ENCODE measurements around the gene KCTD19. TPM values are rescaled to one million over a fixed set of nuclear protein-coding genes. Genes with fewer than 3 reads are reported as not detected.

KCTD19 gene
- total RNA-seq, 1 experiment from 2014 or later, result not detected

DNA sequence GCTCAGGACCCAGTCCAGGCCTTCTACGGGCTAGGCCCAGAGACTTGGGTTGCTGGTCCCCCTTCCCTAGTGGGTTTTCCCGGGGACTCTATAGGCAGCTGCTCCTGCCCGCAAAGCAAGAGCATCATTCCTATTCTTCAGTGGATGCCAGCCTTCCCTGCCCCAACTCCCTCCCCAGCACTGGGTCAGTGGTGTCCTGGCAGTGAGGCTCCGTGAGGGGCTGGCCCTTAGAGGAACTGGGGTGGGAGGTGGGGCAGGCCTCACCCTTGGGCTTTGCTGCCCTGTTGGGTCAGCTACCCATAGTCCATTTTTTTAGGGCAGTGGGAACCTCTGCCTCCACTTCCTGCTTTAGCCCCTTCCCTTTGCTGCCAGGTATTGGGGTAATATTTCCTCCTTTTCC, 55.1 kb downstream of the KCTD19 start:
- H3K27ac ChIP-seq (ENCODE audit: low read length), result no peak overlapping the region
- BruUV-seq (replicated peaks), result no TSS peak

DNA sequence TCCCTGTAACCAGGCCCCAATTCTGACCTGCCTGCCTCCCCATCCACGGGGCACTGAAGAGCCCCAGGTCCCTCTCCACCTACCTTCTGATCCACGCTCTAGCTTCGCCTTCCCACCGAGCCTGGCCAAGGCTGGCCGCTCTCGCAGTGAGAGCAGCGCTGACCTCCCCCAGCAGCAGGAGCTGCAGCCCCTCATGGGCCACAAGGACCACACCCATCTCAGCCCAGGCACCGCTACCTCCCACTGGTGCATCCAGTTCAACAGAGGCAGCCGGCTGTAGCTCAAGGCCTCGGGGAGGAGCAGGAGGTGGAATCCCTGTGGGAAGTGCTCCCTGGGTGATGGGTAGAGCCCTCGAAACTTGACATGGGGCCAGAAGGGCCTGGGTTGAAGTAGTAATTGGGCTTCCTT, 55.6 kb downstream of the KCTD19 start:
- DNase-seq (no peak), ATAC-seq (no peak)
- no peak overlapping the region for H3K4me2 ChIP-seq (ENCODE audit: low read length)
- no peak overlapping the region for H3K9ac ChIP-seq (ENCODE audit: low read length)
- H4K20me1 ChIP-seq (ENCODE audit: low read length), result no peaks in the 10 kb centered on the region
- H3K4me1 ChIP-seq (ENCODE audit: insufficient read depth, low read length), result peaks cover 6% of the 10 kb centered on the region; the same call in 1 of the 2 replicates
- POLR2A ChIA-PET (ENCODE audit: unreplicated experiment), result no interaction called here
- no peak overlapping the region for H3K4me3 ChIP-seq (ENCODE audit: low read length)
- intact Hi-C loops (cut with micrococcal nuclease), result no loop called here
- no peaks in the 10 kb centered on the region for H3K9me2 ChIP-seq (replicated peaks; ENCODE audit: low read length)
- CTCF ChIA-PET, result no interaction called here
- no peak overlapping the region for H2AFZ ChIP-seq (ENCODE audit: low read length)
- H3K79me2 ChIP-seq (ENCODE audit: low read length), result no peaks in the 10 kb centered on the region
- no peaks in the 10 kb centered on the region for H3K9me3 ChIP-seq (ENCODE audit: low read length)
- H3F3A ChIP-seq (ENCODE audit: low read length, unreplicated experiment), result no peaks in the 10 kb centered on the region
- no peaks in the 10 kb centered on the region for H3K36me3 ChIP-seq (ENCODE audit: low read depth, low read length)
- BruUV-seq (replicated peaks), result no TSS peak
- TF ChIP-seq CTCF (conservative IDR thresholded peaks at IDR 0.05; ENCODE audit: low read depth, low read length) (no peak), EZH2phosphoT487 (IDR thresholded peaks at IDR 0.05; ENCODE audit: borderline replicate concordance, low read length) (no peak), EZH2 (IDR thresholded peaks at IDR 0.05; ENCODE audit: low read length, unreplicated experiment) (no peak)
- H3K27ac ChIP-seq (ENCODE audit: low read length), result no peak overlapping the region
- H3K27me3 ChIP-seq (ENCODE audit: low read length), result no peaks in the 10 kb centered on the region

More for the DNA sequence above, 55.1 kb downstream of the KCTD19 start:
- Histone ChIP-seq H3K9ac (ENCODE audit: low read length) (no peak overlapping the region), H3K36me3 (ENCODE audit: low read depth, low read length) (0 out of 2 replicates have a peak, but pooled peaks cover 3% of the 10 kb centered on the region), H2AFZ (ENCODE audit: low read length) (no peak overlapping the region), H3K4me3 (ENCODE audit: low read length) (no peak overlapping the region), H3K4me2 (ENCODE audit: low read length) (no peak overlapping the region), H3F3A (ENCODE audit: low read length, unreplicated experiment) (no peaks in the 10 kb centered on the region), H4K20me1 (ENCODE audit: low read length) (no peaks in the 10 kb centered on the region), H3K9me3 (ENCODE audit: low read length) (no peaks in the 10 kb centered on the region), H3K27me3 (ENCODE audit: low read length) (no peaks in the 10 kb centered on the region), H3K4me1 (ENCODE audit: insufficient read depth, low read length) (peaks cover 6% of the 10 kb centered on the region; the same call in 1 of the 2 replicates), H3K79me2 (ENCODE audit: low read length) (no peaks in the 10 kb centered on the region), H3K9me2 (replicated peaks; ENCODE audit: low read length) (no peaks in the 10 kb centered on the region)
- ATAC-seq, result no peak
- intact Hi-C loops (cut with micrococcal nuclease), result no loop called here
- TF ChIP-seq EZH2 (IDR thresholded peaks at IDR 0.05; ENCODE audit: low read length, unreplicated experiment) (no peak), EZH2phosphoT487 (IDR thresholded peaks at IDR 0.05; ENCODE audit: borderline replicate concordance, low read length) (no peak), CTCF (conservative IDR thresholded peaks at IDR 0.05; ENCODE audit: low read depth, low read length) (no peak)
- CTCF ChIA-PET, result no interaction called here
- POLR2A ChIA-PET (ENCODE audit: unreplicated experiment), result no interaction called here
- DNase-seq, result no peak

GRCh38 chr16:67269766-67270165, 56.8 kb downstream of the KCTD19 start:
- Histone ChIP-seq H3K27me3 (ENCODE audit: low read length) (no peaks in the 10 kb centered on the region), H3K79me2 (ENCODE audit: low read length) (no peaks in the 10 kb centered on the region), H3K27ac (ENCODE audit: low read length) (no peak overlapping the region), H3K4me1 (ENCODE audit: insufficient read depth, low read length) (peaks cover 6% of the 10 kb centered on the region; the same call in 1 of the 2 replicates), H3K36me3 (ENCODE audit: low read depth, low read length) (no peaks in the 10 kb centered on the region), H3K4me2 (ENCODE audit: low read length) (no peak overlapping the region), H3K9ac (ENCODE audit: low read length) (no peak overlapping the region), H3K9me2 (replicated peaks; ENCODE audit: low read length) (no peaks in the 10 kb centered on the region), H2AFZ (ENCODE audit: low read length) (no peak overlapping the region), H4K20me1 (ENCODE audit: low read length) (no peaks in the 10 kb centered on the region), H3F3A (ENCODE audit: low read length, unreplicated experiment) (no peaks in the 10 kb centered on the region), H3K9me3 (ENCODE audit: low read length) (no peaks in the 10 kb centered on the region), H3K4me3 (ENCODE audit: low read length) (no peak overlapping the region)
- no TSS peak for BruUV-seq (replicated peaks)
- ChIA-PET POLR2A (ENCODE audit: unreplicated experiment) (no interaction called here), CTCF (no interaction called here)
- DNase-seq (no peak), ATAC-seq (no peak)
- intact Hi-C loops (cut with micrococcal nuclease), result no loop called here
- TF ChIP-seq CTCF (conservative IDR thresholded peaks at IDR 0.05; ENCODE audit: low read depth, low read length), result no peak
- TF ChIP-seq EZH2phosphoT487 (IDR thresholded peaks at IDR 0.05; ENCODE audit: borderline replicate concordance, low read length), result no peak
- no peak for TF ChIP-seq EZH2 (IDR thresholded peaks at IDR 0.05; ENCODE audit: low read length, unreplicated experiment)

Measured in PC-3 (cell line).